ENCODE results near the gene SAMSN1.

The SAMSN1 gene

DNA sequence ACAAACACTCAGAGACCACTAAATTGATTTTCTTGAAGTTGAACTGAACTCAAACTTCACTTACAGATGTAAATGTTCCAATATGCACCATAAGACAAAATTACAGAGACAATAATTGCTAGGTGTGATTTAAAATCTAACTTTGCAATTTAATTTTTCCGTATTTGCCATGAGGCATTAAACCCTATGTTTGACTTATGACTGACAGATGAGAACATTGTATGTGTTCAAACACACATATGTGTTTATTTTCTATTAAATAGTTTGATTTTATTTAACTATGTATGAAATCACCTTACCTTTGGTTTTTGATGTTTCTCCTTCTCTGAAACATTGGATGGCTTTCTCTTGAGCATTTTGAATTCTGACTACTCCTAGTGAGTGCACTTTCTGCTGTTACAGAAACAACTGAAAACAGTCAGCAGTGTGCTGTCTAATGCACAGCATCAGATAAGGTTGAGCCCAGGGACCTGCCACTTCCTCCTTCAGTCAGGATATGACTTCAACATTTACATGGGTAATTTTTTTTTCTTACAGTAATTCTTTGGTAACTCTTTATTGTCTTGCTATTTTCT lies at the start of gene SAMSN1:
Gene SAMSN1 (minus strand): TSS at position 410 of the 575 bp plus-strand sequence. CDS start 54 bp downstream, at position 356.
- no peak for DNase-seq

DNA sequence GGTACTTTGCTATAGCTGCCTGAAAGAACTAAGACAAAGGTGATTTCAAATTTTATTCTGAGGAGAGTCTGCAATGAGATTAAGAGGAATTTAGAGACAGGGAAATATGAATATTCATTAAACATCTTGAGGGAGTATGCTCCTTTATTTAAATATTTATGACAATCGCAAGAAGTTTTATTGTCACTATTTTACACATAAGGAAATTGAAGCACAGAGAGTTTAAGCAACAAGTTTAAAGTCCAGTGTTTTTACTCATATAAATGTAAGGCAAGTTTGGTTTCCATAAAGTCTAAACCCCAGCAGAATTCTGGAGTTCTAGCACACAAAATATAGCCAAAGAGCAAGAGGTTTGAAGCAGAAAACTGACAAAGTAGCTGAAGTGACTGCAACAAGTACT lies 49.3 kb upstream of the SAMSN1 start:
- DNase-seq, result no peak

DNA sequence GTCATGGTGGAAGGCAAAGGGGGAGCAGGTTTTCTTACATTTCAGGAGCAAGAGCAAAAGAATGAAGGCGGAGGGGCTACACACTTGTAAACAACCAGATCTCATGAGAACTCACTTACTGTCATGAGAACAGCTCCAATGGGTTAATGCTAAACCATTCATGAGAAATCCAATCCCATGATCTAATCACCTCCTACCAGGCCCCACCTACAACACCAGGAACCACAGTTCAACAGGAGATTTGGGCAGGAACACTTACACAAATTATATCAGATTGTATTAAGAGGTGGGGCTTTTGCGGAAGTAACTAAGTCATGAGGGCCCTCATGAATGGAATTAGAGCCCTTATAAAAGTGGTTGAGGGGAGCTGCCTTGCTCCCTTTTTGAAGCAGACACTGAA lies 48.9 kb upstream of the SAMSN1 start:
- DNase-seq, result no peak

DNA sequence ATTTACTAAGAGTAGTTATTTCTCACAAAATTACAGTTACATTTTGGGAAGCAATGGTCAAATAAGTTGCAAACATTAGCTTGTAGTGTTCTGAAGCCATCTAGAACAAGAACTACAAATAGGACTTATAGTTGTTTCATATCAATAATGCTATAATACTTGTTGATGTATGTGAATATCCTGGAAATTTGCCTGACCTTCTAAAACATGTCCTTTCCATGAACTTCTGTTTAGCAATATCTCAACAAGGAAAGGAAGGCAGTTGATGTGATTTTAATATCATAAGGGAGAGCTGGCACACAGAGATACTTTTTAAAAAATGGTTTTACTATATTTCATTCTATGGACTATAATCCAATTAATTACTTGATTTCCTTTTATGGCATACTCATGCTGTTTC lies 47.1 kb upstream of the SAMSN1 start:
- DNase-seq, result no peak

DNA sequence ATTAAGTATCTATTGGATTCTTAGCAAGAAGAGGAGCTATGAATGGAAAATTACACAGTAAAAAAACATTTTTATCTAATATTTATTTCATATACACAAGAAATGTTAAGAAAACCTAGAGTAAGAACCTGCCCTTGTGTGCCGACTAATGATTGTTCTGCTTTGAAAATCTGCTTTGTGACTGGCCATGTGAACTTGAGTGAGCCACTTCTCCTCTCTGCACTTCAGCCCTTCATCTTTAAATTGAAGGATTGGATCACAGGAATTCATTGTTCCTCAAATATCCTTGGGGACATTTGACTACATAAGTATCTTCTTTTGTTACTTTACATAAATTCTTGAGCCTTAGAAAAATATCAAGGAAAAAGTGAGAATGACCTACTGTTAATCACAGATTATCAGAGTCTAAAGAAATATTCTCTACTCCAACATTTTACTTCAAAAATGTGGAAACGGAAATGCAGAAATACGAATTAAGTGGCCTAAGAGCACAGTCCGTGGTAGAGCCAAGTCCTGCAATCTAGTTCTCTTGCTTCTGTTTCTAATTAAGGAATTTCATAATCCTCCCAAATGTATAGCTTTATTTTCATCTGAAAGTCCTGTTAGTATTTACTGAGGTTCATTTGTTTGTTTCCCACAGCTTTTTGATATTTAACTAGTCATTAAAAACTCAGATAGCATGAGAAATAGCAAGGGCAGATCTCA lies 46.3 kb upstream of the SAMSN1 start:
- DNase-seq, result no peak

DNA sequence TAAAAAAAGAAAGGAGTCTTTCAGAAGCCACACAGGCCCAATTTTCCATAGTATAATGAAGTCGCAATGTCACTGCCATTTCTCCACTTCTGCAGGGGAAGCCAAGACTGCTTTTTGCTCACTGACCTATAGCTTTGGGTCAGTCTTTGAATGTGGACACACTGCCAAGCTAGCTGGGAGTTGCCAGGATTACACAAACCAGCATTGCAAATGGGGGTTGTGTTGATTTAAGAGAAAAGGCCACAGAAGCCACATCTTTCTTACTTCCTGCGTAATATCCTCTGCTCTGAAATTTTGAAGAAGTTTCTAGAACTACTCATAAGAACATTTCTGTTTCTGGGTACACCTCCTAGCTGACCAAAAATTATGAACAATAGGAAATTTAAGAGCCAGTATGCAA lies 45.8 kb upstream of the SAMSN1 start:
- DNase-seq, result no peak

DNA sequence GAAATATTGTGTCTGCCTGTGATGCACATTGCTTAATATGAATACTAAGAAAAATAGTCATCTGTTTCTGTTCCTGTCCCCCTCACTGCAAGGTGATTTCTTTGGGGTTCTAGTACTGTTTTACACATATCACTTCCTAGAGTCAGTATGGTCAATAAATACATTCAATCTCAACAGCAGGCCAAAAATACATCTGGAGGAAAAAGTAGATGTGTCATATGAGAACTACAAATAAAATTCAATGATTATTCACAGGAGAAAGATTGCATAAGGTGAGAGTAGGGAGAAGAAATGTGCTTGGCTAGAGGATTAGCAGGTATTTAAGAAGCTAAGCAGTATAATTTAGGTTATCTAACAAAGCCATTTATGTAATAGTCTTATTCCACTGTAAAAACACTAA lies 45.3 kb upstream of the SAMSN1 start:
- DNase-seq, result no peak

DNA sequence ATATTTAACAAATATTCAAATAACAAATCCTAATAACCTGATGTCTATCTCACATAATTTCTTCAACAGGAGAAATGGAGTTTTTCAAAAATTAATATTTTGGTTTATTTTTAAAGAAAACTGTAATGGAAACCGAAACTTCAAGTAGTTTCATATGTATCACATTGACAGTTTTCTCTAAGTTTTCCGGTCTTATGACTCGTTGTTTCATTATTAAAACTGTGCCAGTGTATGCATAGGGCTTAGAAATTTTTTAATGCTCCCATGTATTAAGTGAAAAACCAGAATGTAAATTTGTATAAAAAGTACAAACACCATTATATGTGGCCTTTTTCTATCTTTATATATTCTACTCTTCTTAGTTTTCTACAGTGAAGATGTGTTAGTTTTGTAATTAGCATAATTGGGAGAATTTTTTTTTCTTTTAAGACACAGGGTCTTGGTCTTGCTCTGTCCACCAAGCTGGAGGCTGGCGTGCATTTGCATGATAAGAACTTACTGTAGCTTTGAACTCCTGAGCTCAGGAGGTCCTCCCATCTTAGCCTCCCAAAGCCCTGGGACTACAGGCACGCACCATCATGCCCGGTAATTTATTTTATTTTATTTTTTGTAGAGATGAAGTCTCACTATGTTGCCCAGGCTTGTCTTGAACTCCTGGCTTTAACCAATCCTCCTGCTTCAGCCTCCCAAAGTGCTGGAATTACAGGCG lies 43.9 kb upstream of the SAMSN1 start:
- DNase-seq, result no peak

DNA sequence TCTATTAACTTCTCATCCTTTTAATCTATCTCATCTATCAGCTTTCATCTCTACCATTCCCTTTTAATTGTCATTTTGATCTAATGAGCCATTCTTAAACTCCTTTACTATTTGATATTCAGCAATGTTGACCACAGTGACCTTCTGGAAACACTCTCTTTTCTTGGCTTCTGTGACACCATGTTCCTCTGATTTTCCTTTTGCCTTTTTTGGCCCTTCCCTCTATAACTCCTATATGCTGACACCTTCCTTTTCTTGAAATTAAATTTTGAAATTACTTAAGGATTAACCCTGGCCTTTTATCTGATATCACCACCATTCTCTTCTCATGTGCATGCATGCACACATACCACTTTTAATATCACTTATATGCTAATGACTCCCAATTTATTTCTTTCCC lies 41.2 kb upstream of the SAMSN1 start:
- no peak for DNase-seq

DNA sequence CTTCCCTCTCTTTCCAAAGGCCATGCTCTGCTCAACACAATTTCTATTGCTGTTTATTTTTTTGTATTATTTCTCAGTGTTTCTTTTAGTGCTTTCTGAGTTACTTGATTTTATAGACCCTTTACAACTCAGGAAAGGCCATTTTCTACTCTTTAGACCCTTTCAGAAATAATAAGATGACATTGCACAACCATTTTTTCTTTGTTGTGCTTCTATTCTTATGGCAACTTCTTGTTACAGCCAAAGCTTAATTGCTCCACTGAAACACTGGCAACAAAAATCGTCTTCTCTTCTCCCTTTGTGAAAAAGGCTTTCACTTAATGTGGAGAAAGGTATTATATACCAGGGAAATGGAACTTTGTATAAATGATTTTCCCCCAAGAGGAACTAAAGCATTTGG lies 39.0 kb upstream of the SAMSN1 start:
- DNase-seq, result no peak

DNA sequence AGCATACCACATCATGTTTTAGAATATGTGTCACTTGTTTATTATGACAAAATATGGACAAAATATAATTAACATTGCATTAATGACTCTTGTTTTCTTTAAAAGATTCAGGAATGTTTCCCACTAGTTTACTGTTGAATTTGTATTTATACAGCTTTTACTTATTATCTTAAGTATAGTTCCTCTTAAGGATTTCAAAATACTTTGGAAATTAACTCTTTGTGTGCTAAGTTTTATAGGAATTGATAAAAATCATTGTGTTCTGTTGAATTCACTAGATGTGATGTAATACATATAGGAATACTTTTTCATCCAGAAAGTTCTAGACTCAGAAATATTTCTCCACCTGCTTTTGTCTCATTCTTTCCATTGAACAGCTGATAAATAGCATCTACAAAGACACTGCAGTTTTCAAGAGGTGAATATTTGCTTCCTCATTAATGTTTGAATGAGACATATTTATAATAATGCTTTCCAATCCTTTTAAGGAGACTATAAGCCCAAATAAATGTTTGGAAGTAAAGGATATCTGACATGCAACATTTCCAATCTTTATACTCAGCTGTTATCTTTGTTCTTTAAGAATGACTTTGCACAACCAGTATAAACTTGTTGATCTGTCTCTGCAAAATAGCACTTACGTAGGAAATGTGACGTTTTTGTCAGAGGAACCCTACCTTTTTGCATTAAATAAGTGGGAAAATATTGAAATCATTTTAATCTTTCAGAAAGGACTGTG lies 38.4 kb upstream of the SAMSN1 start:
- DNase-seq, result no peak

DNA sequence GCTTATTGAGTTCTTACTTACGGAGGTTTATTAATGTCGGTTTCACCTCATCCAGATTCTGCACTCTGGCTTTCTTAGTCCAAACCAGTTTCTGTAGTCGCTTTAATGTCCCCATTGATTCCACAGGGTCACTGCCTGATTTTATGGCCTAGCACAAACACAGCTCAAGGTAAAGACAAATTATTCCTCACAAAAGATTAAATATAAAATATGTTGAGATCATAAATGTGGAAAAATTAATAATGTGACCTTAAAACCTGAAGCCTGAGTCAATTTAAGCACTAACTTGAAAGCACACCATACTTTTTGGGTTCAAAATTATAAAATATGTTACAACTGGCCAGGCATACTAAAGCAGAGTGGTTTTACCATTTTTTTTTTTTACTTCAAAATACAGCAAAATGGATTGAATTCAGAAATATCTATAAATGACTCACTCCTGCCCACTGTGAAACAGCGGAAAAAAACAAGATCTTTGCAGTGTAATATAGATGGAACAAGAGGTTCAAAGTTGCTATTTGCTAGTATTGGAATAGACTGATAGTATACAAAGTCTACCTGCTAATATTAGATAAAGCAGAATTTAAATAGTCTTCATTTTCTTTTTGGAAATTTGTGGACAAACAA lies 37.6 kb upstream of the SAMSN1 start:
- DNase-seq, result no peak

DNA sequence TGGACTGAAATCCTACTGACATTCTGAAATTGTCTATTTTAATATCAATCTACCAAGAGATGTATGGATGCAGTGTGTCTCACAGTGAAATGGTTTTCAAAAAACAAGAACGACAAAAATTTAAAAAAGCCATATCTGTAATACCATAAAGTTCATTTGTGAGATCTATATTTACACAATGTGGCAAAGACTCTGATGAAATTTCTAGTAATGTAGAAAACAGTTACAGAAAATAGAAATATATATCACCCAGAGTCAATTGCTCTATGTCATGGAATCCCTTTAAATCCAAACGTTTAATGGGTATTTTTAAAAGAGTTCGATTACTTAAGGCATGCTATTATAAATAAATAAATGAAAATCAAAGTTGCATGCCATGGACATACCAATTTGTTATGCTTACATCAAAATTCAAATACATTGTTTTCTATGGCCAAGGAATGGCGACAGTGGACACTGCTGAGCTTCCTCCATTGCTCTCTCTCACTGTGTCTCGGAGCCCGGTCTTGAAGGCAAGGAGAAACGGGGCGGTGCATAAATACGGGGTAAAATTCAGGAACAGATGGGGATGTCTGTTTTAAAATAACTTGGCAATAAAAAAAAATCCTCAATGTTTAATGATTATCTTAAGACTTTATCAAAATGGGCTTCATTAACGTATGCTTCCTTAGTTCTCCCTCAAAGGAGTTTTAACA lies 37.0 kb upstream of the SAMSN1 start:
- no peak for DNase-seq

DNA sequence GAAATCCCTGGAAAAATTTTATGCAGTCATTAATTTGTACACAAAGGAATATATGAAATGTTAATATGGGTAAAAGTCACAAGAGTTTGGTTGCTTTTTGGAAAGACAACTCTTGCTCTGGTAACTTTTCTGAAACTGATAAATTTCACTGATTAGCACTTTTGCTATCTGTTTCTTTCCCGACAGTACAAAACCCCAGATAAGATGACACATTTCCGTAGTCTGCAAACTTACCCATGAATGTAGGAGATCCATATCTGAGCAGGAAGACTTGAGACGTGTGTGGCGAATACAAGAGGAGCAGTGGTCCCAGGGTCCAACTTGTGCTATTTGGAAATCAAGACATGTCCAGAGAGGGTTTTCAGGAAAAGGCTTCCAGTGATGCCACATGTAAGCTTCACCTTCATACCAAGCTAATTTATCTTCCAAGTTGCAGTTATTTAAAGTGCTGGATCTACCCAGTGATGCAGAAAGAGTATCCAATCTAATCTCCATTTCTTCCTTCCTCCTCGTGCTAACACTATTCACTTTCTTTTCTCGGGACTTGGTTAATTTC lies 35.9 kb upstream of the SAMSN1 start:
- no peak for DNase-seq

DNA sequence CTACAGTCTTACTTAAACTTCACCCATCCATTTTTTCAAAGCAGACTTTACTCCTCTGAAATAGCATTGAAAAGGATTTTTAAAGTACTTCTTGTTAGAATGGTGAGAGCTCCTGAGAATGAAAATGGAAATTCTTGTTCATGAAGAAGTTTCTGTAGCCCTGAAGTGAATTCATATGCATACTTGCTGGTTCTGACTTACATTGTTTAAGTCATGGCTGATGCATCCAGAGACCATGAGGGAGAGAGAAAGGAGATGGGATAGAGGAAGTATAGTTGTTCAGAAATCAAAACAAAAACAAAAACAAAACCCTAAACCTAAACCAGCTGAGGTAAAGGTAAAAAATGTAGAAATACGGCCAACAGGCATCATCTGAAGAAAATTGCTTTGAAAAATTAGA lies 27.1 kb upstream of the SAMSN1 start:
- no peak for DNase-seq

DNA sequence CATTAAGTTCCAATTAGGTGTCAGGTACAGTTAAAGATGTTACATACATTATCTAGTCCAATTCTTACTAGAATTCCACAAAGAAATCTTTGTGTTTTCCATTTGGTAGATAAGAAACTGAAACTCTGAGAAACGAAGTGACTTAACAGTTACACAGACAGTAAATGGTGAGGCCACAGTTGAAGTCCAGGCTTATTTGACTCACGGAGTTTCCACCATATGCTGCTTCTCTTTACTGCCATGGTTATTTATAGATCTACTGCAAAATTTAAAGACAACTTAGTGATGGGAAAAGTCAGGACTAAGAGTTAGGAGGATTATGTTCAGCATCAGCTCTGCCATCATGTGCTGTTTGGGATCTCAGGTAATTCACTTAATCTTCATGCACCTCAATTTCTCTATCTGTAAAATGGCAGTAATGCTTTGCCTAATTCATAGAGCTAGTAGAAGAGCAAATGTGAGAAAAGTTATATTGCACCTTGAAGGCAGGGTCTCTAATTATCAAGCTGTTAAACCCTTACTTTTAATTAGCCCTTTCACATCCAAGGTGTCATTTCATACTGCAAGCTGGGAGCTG lies 26.2 kb upstream of the SAMSN1 start:
- DNase-seq, result no peak

DNA sequence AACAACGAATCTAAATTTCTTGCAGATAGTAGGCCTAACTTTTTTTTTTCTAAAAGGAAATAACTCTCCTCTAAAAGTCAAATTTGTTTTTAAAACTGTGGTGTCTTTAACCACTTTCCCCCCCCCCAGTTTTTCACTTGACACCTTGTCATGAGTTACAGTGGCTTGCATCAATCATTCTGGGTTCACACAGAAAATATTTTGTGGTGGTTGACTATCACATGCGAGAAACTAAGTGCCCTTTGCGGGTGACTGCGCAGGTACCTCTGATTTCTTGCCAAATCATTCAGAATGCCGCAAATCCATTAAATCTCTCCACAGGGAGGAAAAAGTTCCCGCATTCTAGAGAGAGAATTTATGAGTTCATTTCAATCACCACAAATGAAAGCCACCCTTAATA lies 23.8 kb upstream of the SAMSN1 start:
- no peak for DNase-seq

DNA sequence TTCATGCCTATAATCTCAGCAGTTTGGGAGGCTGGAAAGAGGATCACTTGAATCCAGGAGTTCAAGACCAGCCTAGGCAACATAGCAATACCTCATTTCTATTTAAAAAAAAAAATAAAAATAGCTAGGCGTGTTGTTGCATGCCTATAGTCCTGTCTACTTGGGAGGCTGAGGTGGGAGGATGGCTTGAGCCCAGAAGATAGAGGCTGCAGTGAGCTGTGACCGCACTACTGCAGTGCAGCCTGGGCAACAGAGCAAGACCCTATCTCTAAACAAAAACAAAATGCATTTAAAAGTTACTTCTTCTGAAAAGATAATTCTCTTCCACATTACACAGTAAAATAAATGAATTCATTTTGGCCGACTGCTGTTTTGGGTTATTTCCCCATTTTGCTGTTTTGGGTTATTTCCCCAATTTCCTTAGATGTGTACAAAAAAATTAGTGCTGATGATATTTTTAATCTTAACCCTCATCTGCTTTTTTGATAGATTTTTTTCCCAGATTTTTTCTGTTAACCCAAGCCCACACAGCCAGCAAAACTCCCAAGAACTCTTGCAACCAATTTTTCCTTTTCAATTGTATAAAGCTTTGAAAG lies 23.0 kb upstream of the SAMSN1 start:
- no peak for DNase-seq

DNA sequence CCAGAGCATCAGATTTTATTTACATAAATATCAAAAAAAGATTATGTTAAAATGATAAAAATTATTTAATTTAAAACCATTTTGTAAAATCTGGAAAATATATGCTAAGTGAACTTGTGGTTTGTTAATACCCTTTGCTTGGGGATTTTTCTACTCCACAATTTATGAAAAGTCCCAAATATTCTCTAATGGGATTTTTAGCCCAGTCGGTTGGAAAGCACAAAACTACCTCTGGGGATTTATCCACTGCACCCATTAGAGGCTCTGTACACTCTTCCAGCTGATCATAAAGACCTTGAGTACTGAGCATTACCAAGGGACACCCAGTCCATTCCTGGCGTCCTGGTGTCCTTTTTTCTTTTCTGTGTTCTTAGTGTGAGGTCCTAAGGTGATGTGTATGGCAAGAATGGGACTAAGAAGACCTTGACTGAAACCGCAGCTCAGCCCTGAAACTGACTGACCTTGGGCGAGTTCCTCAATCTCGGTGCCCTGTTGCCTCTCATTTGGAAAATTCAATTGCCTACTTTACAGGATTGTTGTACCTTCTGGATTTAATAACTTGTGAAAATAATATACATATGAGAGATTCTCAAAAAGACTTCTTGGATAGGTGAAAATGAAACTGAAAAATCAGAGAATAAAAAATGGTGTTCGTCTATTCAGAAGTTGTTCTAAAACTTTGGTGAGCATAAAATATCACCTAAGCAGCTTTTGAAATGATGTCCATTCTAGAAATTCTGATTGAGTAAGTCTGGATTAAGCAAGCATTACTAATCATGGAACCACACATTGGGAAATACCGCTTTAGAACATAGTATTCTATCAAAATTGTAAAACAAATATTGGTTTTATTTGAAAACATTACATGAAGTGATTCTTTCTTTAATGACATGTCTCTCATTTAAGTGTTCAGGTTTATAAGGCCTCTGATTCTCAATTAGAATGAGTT lies 21.5 kb upstream of the SAMSN1 start:
- DNase-seq, result no peak

DNA sequence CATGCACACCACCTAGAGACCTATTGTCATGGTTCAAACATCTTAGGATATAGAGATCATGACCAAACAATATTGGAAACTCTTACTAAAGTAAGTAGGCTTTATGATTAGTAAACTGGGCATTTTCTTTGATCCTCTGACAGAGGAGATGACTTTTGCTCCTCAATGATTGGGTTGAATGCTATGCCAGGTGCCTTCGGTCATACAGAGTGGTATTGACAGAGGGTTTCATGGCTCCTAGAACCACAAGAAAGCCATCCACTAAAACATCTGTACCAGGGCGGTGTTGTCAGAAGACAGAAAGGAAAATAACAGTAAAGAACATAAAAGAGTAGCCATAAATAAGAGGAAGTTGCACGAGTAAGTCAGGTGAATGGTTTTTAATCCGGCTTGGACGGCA lies 20.8 kb upstream of the SAMSN1 start:
- DNase-seq, result no peak
